Heart right ventricle (tissue), 16 donors: Measurements from ENCODE around the gene CALY. TPM values are rescaled to one million over a fixed set of nuclear protein-coding genes. Genes with fewer than 3 reads are reported as not detected.

ENCODE experiments used
- ATAC-seq, 8 donors: fragments of 200-7000 bp; cut with Tn5 transposase; one replicate each; pipeline ENCODE4 v1.9.1; 2020; ENCODE audit warnings: mild to moderate bottlenecking in 8 of 8, moderate library complexity in 8 of 8, moderate number of reproducible peaks in 1 of 8
- DNase-seq, 2 donors: peaks; one replicate each; pipeline ENCODE4 v3.0.0-alpha.2; 2020
- H3K27ac ChIP-seq, 10 donors: fragments of 200-600 bp; sonication (generic) in 2 of 10; one replicate each; pipeline versions ENCODE4 v1.5.0 to v1.8.0; 2020 to 2022; ENCODE audit warnings: mild to moderate bottlenecking in 3 of 10
- H3K27me3 ChIP-seq, 7 donors: fragments of 200-600 bp; one replicate each; pipeline ENCODE4 v1.8.0; 2021 to 2022; ENCODE audit warnings: mild to moderate bottlenecking in 2 of 7
- H3K36me3 ChIP-seq, 9 donors: fragments of 200-600 bp; sonication (generic) in 1 of 9; one replicate each; pipeline versions ENCODE4 v1.5.0 to v1.8.0; 2020 to 2022; ENCODE audit warnings: mild to moderate bottlenecking in 2 of 9
- H3K4me1 ChIP-seq, 9 donors: fragments of 200-600 bp; sonication (generic) in 1 of 9; one replicate each; pipeline versions ENCODE4 v1.5.0 to v1.8.0; 2020 to 2022; ENCODE audit warnings: mild to moderate bottlenecking in 4 of 9
- H3K4me3 ChIP-seq, 10 donors: fragments of 200-600 bp; sonication (generic) in 2 of 10; one replicate each; pipeline versions ENCODE4 v1.5.0 to v1.8.0; 2020 to 2022; ENCODE audit warnings: mild to moderate bottlenecking in 7 of 10, moderate library complexity in 2 of 10
- H3K9me3 ChIP-seq, 11 donors: fragments of 200-600 bp in 10 of 11; sonication (generic) in 2 of 11; one replicate each; pipeline versions ENCODE4 v1.5.0 to v1.8.0; 2013 to 2022; ENCODE audit warnings: mild to moderate bottlenecking in 2 of 11, control low read depth in 1 of 11, moderate library complexity in 1 of 11
- CTCF ChIP-seq, 9 donors: fragments of 200-600 bp; sonication (generic) in 2 of 9; IDR thresholded peaks; one replicate each; pipeline versions ENCODE4 v1.5.0 to v1.8.0; 2021 to 2022; ENCODE audit warnings: antibody characterized with exemption in 9 of 9, mild to moderate bottlenecking in 5 of 9, moderate library complexity in 1 of 9
- WGBS, 2 donors: extraction: QIAGEN DNeasy Blood & Tissue Kit; methylation state at CpG; one replicate each; pipeline ENCODE4 v1.1.7; 2013; ENCODE audit warnings: inconsistent platforms in 1 of 2; 5-methylcytosine and 5-hydroxymethylcytosine counted together
- intact Hi-C, 10 donors: fragments of 100-400 bp; cut with DNase I; formaldehyde crosslinking; loops; one replicate each; pipeline versions ENCODE4 v1.11.1 to v1.14.2; 2022
- polyA plus RNA-seq, 2 donors: library from polyadenylated mRNA; stranded (reverse); fragments of 200-250 nt; gene quantifications; one replicate each; pipeline ENCODE4 v1.2.3, GENCODE V29; 2013
- total RNA-seq, 10 donors: library from RNA; stranded (reverse); fragmentation: NEBNext Ultra II Directional in 3 of 10; extraction: Animal tissue kit (Norgen Biotek cat#: 25700) in 3 of 10; gene quantifications; one replicate each; pipeline versions ENCODE4 v1.2.1 to v1.2.4, GENCODE V29; 2021 to 2023
- donor health status: Arrhythmogenic right ventricular cardiomyopathy.
- donor health status: ischemic (EF 13 %, LVEDD 7.1; RV severe dilation, severe dysfunction).
- donor health status: healthy with polysubstance abuse.
- donor health status: DM: no; HTN: yes; CAD: no.
- donor health status: DM: no; HTN: no; CAD: no.
- donor health status: ischemic (EF 25% LVEDD 6.9; RV normal size, moderate dysfunction).
- donor health status: ischemic (EF 25% LVEDD 5.7; RV mildly dilated, moderate dysfunction).
- donor health status: healthy.
- donor health status: DM: yes; HTN: yes; CAD: no.
- donor health status: Ischemic cardiomyopathy.
- donor health status: ischemic (EF 35%, LVEDD 5.7; RV mildly dilated, moderate dysfunction).
- donor health status: nonischemic (EF 11% LVEDD 7.7; RV severe dilation, severe dysfunction).
- donor health status: DM: yes; HTN: yes; CAD: no.
- donor health status: PGD.
- donor health status: ischemic (EF 29% LVEDD 5.4; RV normal size, mild dysfunction).
- donor health status: nonischemic (EF 23%, LVEDD 6.1; RV moderate dilation, normal function).

CALY gene
- total and polyA plus RNA-seq, 12 donors = 0.09 to 0.77 TPM; not detected in 10

DNA sequence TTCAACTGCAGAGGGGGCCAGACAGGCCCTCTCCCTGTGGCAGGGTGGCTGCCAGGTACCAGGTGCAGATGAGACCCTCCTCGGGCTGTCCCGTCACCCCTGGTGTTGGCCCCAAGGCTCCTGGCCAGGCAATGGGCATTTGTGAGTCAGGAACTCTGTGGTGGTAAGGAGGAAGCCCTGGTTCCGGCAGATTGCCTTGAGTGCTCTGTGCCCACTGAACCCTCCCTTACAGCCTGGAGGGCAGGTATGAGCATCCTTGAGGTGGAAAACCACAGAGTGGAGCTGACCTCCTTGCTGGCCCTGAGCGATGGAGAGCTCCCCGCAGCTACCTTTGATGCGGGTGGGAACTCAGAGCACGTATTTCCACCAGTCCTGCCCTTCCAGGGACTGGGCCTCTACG, 44.3 kb upstream of the CALY start:
- DNase-seq (no peak), ATAC-seq (no peak)
- Histone ChIP-seq H3K36me3 (peaks cover 0 to 29% (median 0%) of the 10 kb centered on the region in 9 donors), H3K27ac (peak overlapping the region in 1 of 10 donors; percentile 14), H3K27me3 (no peaks in the 10 kb centered on the region), H3K4me1 (peaks cover 0 to 23% (median 15%) of the 10 kb centered on the region in 9 donors), H3K9me3 (no peaks in the 10 kb centered on the region), H3K4me3 (no peak overlapping the region)
- intact Hi-C loops = no loop called here
- WGBS, 2 donors = 91 to 92% methylated on average over 8 of the region's 8 CpGs
- no peak for TF ChIP-seq CTCF (IDR thresholded peaks at IDR 0.05)

DNA sequence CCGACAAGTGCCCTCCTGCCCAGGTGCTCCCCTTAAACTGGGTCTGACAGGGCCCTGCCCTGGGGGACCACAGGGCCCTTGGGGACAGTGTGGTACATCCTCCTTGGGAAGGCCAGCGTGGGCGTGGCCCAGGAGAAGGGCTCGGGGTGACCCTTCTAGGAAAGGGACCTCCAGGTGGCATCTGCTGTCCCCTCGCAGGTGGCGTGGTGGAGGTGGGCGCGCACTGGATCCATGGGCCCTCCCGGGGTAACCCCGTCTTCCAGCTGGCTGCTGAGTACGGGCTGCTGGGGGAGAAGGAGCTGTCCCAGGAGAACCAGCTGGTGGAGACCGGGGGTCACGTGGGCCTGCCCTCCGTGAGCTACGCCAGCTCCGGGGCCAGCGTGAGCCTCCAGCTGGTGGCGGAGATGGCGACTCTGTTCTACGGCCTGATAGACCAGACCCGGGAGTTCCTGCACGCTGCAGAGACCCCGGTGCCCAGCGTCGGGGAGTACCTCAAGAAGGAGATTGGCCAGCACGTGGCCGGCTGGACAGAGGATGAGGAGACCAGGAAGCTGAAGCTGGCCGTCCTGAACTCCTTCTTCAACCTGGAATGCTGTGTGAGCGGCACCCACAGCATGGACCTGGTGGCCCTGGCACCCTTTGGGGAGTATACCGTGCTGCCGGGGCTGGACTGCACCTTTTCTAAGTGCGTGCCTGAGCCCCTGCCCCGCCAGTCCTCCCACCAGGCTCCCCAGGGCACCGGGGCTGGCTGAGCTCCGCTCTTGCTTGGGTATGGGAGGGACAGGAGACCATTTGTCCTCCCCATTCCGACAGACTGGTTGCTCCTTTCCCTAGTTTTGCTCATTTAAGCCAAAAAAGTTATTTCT, 43.3 kb upstream of the CALY start:
- TF ChIP-seq CTCF (IDR thresholded peaks at IDR 0.05) = no peak
- ATAC-seq = peak in 7 of 8 donors; percentile 0 to 36 (median 12)

GRCh38 chr10:133379152-133379800, 42.6 kb upstream of the CALY start, which contains the start of gene PAOX:
Gene PAOX, plus strand, starts transcription at chr10:133379262. Its CDS starts 55 bp downstream, at chr10:133379317.
- WGBS, 2 donors = 4 to 7% methylated on average over 39 to 67 of the region's 78 CpGs
- H3K4me3 ChIP-seq = peak within 1 kb of the TSS; percentile 71 to 97 (median 86)
- DNase-seq (peak; percentile 74 to 82), ATAC-seq (peak; percentile 49 to 75 (median 57))
- peaks cover 1 to 26% (median 16%) of the 10 kb centered on the region in 9 donors for H3K4me1 ChIP-seq
- intact Hi-C loops = no loop called here
- TF ChIP-seq CTCF (IDR thresholded peaks at IDR 0.05) = no peak
- no peaks in the 10 kb centered on the region for H3K27me3 ChIP-seq
- H3K9me3 ChIP-seq = no peaks in the 10 kb centered on the region
- H3K27ac ChIP-seq = peak within 1 kb of the TSS in 9 of 10 donors; percentile 63 to 91 (median 85)
- peaks cover 0 to 24% (median 0%) of the 10 kb centered on the region in 9 donors for H3K36me3 ChIP-seq

More for the DNA sequence above, 43.3 kb upstream of the CALY start:
- 92 to 94% methylated on average over 36 of the region's 36 CpGs for WGBS, 2 donors
- no peaks in the 10 kb centered on the region for H3K9me3 ChIP-seq
- H3K27me3 ChIP-seq = no peaks in the 10 kb centered on the region
- H3K27ac ChIP-seq = peak overlapping the region in 8 of 10 donors; percentile 56 to 85 (median 80)
- H3K4me1 ChIP-seq = peaks cover 0 to 23% (median 15%) of the 10 kb centered on the region in 9 donors
- H3K36me3 ChIP-seq = peaks cover 0 to 29% (median 0%) of the 10 kb centered on the region in 9 donors
- peak overlapping the region; percentile 14 to 97 (median 86) for H3K4me3 ChIP-seq
- no peak for DNase-seq
- intact Hi-C loops = no loop called here
